Measurements from ENCODE around the gene VSTM2B. TPM values are rescaled to one million over a fixed set of nuclear protein-coding genes. Genes with fewer than 3 reads are reported as not detected.

The VSTM2B gene
- total and polyA plus RNA-seq, 7 donors = 0.41 TPM; not detected in 6

DNA sequence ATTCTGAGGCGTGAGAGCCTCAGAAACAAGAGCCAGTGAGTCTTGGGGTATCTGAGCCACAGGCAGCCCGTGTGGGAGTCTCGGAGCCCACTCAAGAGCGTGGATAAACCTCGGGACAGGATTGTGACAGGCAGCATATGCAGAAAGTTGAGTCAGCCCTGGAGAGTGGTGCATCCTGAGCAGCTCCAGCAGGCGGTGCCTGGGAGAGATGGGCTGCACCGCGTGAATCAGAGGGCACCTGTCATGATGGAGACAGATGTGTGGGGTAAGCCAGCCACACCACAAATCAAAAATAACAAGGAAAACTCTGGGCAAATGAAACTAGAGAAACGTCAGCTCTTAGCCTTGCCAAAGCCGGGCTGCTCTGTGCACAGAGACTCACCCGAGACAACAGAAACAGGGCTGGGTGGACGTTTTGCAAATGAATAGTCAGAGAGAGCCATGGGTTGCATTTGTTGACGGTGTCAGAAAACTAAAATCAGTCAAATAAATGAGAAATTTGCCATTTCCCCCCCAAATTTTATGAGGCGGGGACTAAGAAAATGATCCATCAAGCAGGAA is 50.3 kb downstream of the VSTM2B start:
- H3K27me3 ChIP-seq = peaks cover 4 to 87% (median 12%) of the 10 kb centered on the region in 3 donors
- no peaks in the 10 kb centered on the region for H3K9me3 ChIP-seq
- no peaks in the 10 kb centered on the region for H3K4me1 ChIP-seq
- intact Hi-C loops (cut with DNase I) = no loop called here
- no peak for TF ChIP-seq POLR2A (IDR thresholded peaks at IDR 0.05)
- TF ChIP-seq, protein P1, sequence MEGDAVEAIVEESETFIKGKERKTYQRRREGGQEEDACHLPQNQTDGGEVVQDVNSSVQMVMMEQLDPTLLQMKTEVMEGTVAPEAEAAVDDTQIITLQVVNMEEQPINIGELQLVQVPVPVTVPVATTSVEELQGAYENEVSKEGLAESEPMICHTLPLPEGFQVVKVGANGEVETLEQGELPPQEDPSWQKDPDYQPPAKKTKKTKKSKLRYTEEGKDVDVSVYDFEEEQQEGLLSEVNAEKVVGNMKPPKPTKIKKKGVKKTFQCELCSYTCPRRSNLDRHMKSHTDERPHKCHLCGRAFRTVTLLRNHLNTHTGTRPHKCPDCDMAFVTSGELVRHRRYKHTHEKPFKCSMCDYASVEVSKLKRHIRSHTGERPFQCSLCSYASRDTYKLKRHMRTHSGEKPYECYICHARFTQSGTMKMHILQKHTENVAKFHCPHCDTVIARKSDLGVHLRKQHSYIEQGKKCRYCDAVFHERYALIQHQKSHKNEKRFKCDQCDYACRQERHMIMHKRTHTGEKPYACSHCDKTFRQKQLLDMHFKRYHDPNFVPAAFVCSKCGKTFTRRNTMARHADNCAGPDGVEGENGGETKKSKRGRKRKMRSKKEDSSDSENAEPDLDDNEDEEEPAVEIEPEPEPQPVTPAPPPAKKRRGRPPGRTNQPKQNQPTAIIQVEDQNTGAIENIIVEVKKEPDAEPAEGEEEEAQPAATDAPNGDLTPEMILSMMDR (IDR thresholded peaks at IDR 0.05) = no peak
- TF ChIP-seq EP300 (IDR thresholded peaks at IDR 0.05) = no peak
- no peak for TF ChIP-seq POLR2AphosphoS5 (IDR thresholded peaks at IDR 0.05)
- WGBS, 2 donors = 42% methylated on average over 14 of the region's 14 CpGs
- DNase-seq = no peak
- H3K27ac ChIP-seq = no peak overlapping the region
- H3K36me3 ChIP-seq = no peaks in the 10 kb centered on the region
- no peak overlapping the region for H3K4me3 ChIP-seq

DNA sequence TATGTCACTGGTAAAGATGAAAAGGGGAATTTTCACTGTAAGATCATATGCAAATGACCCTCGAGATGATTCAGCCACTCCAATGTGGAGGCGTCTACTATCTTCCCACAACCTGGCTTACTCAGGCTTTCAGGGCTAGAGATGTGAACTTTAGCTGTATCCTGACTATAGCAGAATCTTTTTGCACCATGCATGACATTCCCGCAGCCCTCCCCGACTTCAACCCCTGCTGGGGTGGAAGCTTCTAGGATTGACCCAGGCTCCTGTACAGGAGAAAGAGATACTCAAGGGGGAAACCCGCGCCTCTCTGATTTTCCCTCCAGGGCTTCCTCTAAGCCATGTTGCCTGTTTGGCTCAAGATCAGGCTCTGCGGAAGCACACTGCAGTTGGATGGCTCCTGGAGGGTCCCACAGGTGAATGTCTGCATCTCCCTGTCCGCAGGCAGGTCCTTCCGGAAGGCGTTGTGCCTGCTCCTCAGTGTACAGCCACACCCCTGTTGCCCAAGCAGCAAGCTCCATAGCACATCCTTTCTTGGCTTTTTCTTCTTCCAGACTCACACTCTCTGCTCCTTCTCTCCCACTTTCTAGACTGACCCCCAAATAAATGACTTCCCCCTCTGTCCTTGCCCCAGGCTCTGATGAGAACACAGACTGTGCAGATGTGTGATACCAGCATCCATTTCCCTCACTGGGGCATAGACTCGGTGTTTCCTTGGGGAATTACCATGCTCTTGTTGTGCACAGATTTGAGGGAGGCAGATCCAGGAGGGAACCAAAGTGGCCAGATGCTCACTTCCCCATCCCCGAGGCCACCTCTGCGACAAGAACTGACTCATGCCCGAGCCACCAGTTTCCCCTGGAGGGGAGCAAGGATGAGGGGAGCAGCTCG is 51.2 kb downstream of the VSTM2B start:
- DNase-seq = no peak
- Histone ChIP-seq H3K9me3 (peaks cover 0 to 4% (median 1%) of the 10 kb centered on the region in 4 donors), H3K27me3 (peaks cover 4 to 79% (median 12%) of the 10 kb centered on the region in 3 donors), H3K27ac (no peak overlapping the region), H3K36me3 (no peaks in the 10 kb centered on the region), H3K4me3 (no peak overlapping the region), H3K4me1 (no peaks in the 10 kb centered on the region)
- intact Hi-C loops (cut with DNase I) = no loop called here
- WGBS, 2 donors = 60 to 61% methylated on average over 15 of the region's 15 CpGs
- TF ChIP-seq POLR2AphosphoS5 (IDR thresholded peaks at IDR 0.05) (no peak), EP300 (IDR thresholded peaks at IDR 0.05) (no peak), POLR2A (IDR thresholded peaks at IDR 0.05) (no peak)
- TF ChIP-seq, protein P1 (IDR thresholded peaks at IDR 0.05) = no peak

DNA sequence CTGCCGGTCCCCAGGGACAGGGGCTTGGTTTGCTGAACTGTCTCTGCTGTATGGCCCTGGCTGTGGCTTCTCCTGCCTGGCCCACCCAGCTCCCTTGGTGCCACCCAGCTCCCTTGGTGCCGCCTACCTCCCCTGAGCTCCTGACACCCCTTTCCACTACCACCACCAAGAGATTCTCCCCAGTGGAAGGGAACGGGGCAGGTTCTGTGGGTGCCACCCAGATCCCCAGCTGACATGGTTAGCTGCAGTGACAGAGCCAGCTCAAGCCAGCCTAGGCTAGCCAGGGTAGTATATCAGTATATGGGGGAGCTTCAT is 51.8 kb downstream of the VSTM2B start:
- Histone ChIP-seq H3K9me3 (peaks cover 0 to 4% (median 1%) of the 10 kb centered on the region in 4 donors), H3K4me1 (no peaks in the 10 kb centered on the region), H3K27me3 (peaks cover 4 to 73% (median 12%) of the 10 kb centered on the region in 3 donors), H3K27ac (no peak overlapping the region), H3K4me3 (no peak overlapping the region), H3K36me3 (no peaks in the 10 kb centered on the region)
- DNase-seq = no peak
- intact Hi-C loops (cut with DNase I) = no loop called here
- WGBS, 2 donors = 56 to 66% methylated on average over 3 of the region's 3 CpGs
- TF ChIP-seq, protein P1 (IDR thresholded peaks at IDR 0.05) = no peak

DNA sequence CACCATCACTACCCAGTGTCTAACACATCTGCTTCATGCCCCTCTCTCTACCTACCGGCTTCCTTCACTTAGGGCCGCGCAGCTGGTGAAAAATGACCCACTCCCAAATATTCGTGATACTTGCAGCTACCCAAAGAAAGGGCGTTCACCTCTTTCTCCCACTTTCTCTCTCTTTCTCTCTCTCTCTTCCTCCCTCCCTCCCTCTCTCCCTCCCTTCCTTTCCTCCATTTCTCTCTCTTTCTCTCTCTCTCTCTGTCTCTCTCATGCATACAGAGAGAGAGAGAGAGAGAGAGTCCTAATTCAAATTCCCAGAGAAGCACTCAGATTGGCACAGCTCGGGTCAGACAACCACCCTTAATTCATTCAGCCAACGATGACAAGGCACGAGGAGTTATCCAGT is 52.6 kb downstream of the VSTM2B start:
- WGBS, 2 donors = 67% methylated on average over 8 of the region's 8 CpGs
- no peak overlapping the region for H3K27ac ChIP-seq
- H3K36me3 ChIP-seq = no peaks in the 10 kb centered on the region
- H3K4me3 ChIP-seq = no peak overlapping the region
- H3K4me1 ChIP-seq = no peaks in the 10 kb centered on the region
- intact Hi-C loops (cut with DNase I) = no loop called here
- no peak for DNase-seq
- TF ChIP-seq, protein P1 (IDR thresholded peaks at IDR 0.05) = no peak
- peaks cover 0 to 4% (median 1%) of the 10 kb centered on the region in 4 donors for H3K9me3 ChIP-seq
- peaks cover 4 to 66% (median 12%) of the 10 kb centered on the region in 3 donors for H3K27me3 ChIP-seq
